ENCODE results near the gene SMIM43.
"Not testable (repeated sequence)": the region's sequence is repeated elsewhere in the genome, so short reads cannot be mapped to it uniquely, and the experiment has no call there.

The SMIM43 gene

DNA sequence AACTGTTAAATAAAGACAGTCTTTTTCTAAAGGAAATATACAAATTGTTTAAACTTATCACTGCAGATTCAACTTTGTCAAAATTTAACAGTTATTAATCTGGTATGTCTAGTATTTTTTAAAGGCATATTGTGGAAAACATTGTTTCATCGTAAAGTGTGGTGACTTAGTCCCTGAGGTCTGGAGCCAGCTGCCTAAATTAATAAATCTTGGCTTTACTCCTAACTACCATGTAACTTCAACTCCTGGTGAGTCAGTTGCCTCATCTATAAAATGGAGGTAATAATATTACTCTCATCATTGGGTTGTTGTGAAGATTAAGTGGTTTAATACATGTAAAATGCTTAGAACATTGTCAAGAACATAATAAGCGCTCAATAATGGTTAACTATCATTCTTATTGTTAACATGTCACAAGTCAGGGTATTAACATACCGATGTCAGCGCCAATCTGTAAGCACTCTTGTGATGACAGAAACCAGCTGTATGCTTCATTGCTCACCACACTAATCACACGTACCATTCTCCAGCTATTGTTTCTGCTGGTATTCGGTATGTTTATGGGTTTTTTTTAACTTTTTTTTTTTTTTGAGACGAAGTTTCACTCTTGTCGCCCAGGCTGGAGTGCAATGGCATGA lies 14.1 kb upstream of the SMIM43 start:
- DNase-seq, result no peak

DNA sequence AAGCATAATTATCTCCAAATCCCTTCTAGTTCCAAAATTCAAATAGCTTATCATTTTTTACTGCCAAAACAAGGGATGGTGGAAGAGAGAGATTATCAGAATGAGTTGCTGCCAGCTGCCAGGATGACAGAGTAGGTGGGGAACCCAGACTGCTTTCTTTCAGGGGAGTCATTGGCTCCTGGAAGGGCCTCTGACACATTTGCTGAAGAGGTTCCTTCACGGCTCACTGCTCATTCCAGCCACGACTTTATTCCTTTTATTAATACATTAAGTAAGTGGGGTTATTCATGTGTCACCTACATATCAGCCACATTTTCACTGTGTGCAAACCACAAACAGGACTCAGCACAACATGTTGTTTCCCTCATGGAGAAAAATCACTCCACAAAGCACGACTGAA lies 12.7 kb upstream of the SMIM43 start:
- no peak for DNase-seq

DNA sequence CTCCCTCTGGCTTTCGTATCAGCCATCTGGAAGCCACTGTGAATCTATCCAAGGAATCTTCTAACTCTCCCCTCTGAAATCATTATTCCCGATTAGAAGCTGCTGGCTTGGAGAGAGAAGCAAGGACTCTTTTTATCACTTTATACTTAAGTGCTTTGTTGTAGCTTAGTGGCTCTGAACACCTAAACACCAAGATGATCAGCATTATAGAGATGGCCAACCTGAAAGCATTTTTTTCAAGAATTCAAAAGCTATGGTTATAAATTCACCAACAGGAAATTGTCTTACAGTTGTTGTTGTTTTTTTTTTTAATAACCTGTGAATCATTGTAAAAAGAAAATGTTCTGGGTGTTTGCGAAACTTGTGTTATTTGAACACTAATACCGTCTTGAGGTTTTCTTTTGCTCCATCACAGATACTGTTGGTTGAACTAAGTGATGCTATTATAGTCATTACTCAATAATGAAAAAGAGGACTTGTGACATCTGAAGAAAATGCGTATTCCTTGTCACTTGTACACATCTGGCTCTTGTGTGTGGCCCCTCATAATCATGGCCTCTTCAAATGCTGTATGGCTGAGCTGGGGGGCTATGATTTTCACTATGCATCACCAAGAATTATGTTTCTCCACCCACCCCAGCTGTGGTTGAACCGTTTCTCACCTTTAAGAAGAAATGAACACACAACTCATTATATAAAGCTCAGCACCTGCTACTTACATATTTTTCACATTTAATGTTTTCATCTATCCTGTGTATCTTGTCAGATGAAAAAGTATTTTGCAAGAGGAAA lies 11.8 kb upstream of the SMIM43 start:
- no peak for DNase-seq

DNA sequence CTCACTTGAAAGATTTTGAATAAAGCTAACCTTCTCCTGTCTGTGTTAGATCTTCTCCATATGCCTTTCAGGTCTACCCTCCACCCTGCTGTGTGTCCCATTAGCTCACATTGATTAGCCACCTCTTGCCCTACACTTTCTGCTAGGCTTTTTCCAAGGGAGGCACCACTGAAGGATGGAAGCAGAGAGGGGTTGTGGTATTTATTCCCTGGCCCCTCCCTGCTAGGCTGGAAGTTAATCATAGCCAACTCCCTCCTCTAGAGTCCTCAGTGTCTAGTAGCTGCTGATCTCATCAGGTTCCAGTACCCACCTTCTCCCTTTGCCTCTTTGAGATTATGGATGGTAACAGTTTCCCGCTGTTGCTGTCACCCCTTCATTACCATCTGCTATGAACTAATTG lies 8.9 kb upstream of the SMIM43 start:
- no peak for DNase-seq

DNA sequence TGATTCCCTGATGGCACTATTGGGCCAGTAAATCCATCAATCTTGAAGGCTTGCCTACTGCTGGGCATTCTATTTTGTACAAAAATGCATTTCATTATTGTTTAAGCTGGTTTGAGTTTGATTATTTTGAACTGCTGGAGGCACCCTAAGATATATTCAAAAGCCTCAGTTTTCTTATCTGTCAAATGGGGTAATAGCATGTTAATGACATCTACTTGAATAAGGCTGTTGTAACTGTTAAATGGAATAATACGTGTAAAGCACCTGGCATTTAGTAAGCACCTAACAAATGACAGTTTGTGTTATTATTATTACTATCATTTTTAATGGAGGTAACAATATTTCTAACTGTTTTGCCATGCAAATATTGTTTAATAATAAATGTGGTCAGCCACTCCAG lies 6.9 kb upstream of the SMIM43 start:
- no peak for DNase-seq

DNA sequence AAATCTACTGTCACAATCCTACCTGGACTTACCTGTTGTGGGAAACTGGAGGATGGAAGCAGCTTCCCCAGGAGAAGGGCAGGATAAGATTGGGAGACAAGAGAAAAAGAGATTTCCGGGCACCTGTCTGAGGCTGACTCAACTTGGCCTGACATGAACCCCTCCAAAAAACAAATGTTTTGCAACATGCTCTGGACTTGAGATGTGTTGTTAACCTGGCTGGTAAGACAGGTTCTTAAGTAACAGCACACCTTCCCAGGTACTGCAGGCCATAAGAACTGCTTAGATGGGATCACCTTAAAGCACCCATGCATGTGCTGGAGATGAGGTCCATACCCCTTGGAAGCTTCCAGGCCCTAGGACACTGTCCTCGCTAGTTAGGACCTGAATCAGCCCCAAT lies 4.4 kb upstream of the SMIM43 start:
- DNase-seq, result no peak

DNA sequence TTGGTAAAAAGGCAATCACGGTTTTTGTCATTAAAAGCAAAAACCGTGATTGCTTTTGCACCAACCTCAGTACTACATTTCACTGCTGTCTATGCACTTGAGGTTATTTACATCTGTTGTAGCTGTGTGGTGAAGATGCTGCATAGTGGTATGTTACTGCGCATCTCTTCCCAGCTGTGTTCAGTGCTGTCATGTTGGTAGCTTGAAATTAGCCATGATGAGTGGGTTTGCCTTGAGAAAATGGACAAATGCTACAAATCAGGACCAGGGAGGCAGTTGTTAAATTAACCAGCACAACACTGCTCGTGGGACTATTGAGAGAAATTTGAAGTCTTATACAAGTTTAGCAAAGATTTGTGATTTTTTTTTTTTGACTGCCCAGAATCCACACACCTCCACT lies 2.2 kb upstream of the SMIM43 start:
- no peak for DNase-seq

DNA sequence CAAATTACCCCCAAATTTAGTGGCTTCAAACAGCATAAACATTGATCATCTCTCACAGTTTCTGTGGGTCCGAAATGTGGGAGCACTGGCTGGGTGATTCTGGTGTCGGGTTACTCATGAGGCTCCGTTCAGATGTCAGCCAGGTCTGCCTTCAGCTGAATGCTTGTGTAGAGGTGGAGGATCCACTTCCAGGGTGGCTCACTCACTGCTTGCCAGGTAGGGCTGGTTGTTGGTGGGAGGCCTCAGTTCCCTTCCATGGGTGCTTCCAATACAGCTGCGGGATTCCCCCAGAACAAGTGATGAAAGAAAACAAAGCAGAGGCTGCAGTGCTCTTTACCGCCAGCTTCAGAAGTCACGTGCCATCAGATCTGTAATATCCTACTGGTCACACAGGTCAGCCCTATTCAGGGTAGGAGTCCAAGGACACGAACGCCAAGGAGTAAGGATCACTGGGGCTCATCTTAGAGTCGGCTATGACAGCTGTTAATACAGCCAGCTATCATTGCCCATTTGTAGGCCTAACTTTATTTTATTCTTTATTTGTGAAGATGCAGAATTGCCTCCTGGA lies 1.1 kb upstream of the SMIM43 start:
- DNase-seq, result no peak

DNA sequence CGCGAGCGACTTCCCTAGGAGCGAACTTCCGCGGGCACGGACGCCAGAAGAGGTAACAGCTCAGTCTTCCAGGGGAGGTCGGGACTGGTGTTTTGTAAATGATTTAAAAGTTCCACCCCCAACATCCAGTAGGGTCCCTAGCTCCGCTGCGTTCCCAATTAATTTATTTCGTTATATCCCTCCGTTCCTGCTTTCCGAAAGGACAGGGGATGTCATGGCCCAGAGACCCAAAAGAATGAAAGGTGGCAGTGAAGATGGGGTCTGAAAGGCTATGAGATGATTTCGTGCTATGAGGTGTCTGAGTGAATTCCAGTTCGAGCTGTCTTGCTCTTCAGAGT lies 373 bp upstream of the SMIM43 start:
- DNase-seq, result no peak

DNA sequence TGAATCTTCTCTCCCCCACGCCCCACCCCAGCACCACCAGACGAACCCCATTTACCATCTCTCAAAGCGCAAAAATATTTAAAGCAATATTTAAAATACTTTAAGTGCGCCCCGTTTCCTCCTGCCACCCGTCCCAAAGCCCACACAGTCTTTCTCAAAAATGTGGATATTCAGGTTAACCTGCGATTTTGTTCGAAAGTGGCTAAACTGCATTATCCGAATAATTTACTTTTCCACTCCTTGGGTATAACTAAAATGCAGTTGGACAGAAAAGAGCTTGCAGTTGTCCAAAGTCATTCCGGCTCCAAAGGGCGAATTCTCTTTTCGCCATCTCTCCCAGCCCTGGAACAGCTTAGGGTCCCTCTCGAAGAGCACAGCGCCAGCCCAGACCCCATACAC lies 662 bp downstream of the SMIM43 start:
- DNase-seq, result no peak

DNA sequence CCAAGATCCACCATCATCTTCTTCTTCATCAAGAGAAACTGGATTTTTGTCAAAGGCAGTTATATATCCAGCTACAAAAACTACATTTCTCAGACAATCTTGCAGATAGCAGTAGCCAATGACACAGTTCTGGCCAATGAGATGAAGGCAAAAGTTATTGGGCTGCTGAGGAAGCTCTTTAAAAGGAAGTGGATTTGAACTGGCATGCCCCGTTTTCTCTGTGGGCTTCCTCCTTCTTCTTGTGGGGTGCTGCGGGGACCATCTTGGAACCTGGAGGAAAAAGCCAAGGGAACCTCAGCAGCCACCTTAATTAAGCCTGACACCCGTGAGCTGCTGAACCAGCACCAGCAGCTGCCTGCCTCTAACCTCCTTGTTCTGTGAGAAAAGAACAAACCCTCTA lies 4.8 kb downstream of the SMIM43 start:
- DNase-seq, result no peak

DNA sequence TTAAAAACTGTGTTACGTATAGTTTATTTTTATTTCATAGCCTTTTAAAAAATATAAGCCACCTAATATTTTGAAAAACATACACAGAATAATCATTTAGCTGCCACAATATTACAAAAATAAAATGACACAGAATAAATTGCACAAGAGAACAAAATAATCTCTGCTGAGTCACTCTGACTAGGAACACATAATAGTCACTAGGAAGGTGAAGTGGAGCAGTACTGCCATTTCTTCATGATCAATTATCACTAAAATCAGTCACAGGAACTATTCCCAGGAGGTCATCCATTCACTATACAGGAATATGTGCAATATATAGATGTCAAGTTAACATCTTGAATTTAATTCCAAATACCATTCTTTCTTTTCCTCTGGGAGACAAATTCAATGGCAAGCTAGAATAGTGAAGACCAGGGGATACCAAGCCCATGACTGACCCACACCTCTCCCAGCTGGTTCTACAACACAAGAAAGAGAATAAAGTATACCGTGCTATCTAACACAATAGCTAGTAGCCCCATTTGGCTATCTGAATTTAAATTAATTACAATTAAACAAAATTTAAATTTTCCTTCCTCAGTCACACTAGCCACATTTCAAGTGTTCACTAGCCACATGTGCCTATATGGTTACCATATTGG lies 5.9 kb downstream of the SMIM43 start:
- DNase-seq, result no peak

DNA sequence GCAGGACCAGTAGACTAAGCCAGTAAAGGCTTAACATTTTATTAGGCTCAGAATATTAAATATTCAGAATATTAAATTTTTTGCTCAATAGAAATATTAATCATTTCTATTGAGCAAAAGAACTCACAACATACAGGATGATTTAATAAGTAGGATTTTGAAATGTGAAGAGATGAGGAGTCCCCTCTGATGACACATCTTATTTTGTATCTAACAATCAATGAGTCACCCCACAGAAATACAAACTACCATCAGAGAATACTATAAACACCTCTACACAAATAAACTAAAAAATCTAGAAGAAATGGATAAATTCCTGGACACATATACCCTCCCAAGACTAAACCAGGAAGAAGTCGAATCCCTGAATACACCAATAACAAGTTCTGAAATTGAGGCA lies 12.8 kb downstream of the SMIM43 start:
- not testable (repeated sequence) for DNase-seq

DNA sequence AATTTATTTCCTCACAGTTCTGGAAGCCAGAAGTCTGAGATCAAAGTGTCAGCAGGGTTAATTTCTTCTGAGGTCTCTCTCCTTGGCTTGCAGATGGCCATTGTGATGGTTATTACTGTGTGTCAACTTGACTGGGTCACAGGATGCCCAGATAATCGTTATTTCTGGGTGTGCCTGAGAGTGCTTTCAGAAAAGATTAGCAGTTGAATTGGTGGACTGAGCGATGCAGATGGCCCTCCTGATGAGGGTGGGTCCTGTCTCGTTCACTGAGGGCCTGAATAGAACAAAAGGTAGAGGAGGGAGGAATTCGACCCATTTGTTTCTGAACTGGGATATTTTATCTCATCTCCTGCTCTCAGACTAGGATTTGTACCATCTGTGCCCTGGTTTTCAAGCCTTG lies 15.7 kb downstream of the SMIM43 start:
- DNase-seq, result no peak

DNA sequence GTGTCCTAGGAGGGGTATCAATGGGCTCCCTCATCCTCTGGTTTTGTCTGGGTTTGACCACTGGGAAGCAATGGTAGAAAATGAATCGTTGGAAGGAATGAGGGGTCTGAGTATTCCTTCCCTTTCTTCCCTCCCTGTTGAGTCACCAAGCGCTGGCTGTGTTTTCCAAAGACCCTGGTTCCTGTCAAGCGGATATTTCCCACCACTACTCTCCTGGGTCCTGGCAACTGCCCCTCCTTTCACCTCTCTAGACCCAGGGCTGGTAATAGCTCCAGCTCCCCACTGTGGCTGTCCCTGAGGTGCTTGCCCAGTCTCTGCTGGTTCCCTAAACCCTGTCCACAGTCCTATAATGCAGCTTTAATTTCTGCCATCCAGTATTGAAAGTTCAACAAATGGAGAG lies 22.2 kb downstream of the SMIM43 start:
- no peak for DNase-seq

DNA sequence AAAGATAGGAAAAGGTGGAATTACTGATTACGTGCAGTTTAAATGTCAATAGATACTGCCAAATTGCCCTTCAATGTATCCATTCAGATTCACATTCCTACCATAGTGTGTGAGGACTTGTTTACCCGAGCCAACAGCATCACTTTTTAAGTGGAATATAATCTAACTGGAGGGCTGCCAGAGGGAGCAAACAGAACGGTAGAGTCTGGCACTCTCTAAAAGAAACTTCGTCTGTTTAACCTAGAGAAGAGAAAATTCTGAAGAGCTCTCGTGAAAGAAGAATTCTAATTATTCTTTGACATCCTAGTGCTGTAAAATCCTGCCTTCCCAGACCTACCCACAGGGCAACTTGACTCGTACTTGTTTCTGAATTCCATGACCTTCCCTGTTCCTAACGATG lies 23.2 kb downstream of the SMIM43 start:
- no peak for DNase-seq

DNA sequence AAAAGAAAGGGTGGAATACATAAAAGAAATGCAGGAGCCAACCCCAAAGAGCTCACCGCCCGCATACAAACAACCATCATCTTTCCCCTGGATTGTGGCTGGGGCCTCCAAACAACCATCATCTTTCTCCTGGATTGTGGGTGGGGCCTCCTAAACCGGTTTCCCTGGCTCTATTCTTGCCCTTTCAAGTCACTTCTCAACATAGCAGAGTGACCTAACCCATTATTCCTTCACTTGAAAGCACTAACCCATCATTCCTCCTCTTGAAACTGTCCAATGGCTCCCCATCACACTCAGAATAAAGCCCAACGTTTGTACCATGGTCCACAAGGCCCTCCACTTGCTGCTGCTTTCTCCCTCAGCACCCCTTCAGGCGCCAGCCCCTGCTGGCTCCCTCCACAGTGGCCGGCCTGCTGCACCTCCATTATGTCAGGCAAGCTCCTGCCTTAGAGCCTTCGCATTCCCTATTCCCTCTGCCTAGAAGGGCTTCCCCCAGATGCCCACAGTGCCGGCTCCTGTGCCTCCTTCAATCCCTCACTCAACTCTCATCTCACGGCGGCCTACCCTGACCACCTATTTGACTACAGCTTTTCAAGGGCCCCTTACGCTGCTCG lies 24.1 kb downstream of the SMIM43 start:
- no peak for DNase-seq

DNA sequence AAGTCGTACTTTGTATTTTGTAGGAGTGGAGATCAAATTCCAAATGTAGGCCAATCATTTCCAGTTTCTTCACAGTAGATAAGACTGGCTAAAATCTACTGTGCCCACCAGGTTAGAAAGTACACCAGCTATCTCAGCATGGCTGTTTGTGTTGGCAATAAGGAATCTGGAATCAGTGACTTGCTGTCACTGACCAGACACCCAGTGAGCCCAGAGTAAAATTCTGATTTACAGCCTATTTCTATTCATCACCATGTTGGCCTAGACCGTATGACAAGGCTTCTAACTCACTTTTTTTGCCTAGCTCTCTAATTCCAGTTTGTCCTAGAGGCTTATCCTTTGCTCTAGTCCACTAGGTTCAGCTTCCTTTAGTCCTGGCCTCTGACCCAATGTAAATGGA lies 25.4 kb downstream of the SMIM43 start:
- DNase-seq, result no peak

DNA sequence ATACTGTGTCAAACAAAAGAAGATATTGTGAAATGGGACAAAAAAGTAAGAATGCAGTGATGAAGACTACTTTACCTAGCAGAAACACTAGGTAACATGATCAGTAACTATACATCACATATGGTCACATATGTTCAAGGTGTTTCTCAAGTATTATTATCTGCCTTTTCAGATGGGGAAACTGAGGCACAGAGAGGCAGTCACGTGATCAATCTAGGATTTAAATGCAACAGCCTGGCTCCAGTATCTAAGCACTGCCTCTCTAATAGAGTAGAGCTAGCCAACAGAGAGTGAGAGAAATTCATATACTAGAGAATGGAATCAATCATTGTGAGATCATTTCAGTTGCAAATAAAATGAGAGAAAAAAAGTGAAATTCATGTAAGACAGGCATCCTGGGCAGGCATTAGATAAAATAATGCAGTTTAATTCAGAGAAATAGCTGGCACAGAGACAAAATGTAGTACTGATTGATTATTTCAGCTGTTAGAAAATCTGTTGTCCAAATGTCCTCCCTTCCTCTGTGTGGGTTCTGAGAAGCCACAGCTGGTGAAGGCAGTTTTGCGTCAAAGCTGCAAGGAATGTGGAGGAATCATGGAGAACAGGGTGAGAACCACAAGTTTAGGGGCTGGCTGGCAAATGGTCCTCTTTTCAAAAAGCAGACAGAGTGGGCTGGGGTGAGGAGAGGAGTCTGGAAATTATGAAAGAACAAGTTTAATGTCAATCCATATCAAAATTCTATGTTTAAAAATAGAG lies 26.0 kb downstream of the SMIM43 start:
- DNase-seq, result no peak

DNA sequence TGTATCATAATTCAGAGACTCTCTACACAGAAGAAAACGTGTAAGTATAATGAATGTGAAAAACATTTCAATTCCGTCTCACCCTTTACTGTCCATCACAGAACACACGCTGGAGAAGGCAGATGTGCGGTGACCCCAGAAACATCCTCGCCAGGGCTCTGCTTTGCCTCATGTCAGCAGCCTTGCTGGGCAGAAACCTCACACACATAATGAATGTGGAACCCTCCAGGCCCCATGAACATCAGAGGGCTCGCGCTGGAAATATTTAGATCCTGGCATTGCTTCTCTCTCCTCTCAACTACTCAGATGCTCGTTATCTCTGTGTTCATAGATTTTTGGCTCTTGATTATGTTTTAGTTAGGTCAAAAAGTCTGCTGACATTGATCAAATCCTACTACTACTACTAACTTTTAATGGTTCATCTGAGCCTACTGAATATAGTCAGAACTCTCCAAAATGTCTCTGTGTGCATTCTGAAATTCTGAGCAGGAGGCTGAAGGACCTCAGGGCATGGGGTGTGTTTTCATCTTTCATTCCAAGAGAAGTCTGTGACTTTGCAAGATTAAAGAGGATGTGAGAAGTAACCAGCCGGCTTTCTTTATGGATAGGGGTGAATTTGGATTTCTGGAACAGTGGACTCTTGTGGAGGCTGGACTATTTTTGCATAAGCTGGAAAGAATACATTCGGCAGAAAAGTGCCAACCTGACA lies 27.0 kb downstream of the SMIM43 start:
- no peak for DNase-seq

DNA sequence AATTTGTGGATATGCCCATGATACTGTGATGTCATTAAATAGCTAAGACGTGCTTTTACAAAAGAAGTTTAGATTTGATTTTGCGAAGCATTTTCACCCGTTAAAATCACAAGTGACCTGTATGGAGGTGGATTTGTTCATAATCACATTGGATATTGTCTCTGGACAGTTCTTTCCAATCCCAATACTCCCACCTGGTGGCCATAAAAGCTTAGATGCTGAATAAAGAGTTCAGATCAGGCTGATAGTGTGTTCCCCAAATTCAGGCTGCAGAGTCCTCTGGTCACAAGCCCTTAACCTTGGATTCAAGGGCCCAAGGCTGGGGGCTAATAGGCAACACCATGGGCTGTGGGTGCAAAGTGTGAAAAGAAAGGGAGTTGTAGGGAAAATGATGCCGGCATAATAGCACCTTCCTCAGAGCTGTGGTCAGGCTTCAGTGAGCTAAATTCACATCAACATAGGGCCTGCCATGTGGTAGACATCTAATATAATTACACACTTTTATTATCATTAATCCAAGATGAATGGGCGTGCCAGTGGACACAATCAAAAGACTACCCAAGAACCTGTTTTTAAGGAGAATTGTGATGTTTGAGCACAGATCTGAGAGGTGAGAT lies 28.1 kb downstream of the SMIM43 start:
- DNase-seq, result no peak

DNA sequence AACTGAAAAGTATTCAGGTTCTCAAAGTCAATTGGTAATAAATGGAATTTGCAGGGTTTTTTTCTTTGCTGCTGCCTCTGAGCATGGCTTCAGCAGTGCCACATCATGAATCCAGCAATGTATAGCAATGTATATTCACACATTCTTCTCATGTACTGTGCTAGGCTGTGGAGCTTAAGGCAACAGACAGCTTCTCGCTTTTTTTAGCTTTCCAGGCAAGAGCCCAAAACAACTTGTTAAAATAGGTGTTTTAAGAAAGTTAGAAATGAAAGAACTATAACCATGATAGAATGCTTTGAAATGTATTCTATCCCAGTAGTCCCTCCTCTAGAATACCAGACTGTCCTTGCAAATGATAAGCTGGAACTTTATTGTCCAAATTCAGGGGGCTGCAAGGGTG lies 30.4 kb downstream of the SMIM43 start:
- no peak for DNase-seq

Measured in central memory CD4-positive, alpha-beta T cell (primary cell).